SJCRH30 (cell line): Measurements from ENCODE around the gene HELZ2. TPM values are rescaled to one million over a fixed set of nuclear protein-coding genes. Genes with fewer than 3 reads are reported as not detected.
"Not testable (repeated sequence)": the region's sequence is repeated elsewhere in the genome, so short reads cannot be mapped to it uniquely, and the experiment has no call there.

Experiments
- DNase-seq, 2 experiments: peaks; one replicate each; pipeline ENCODE4 v3.0.0-alpha.2; 2015 to 2020
- H3K27ac ChIP-seq: fragments of 250-450 bp; sonication (Bioruptor Pico); 2 replicates; pipeline ENCODE4 v1.5.1; 2020; ENCODE audit warnings: mild to moderate bottlenecking, moderate library complexity
- H3K27me3 ChIP-seq: fragments of 250-450 bp; sonication (Bioruptor Pico); 2 replicates; pipeline ENCODE4 v1.5.1; 2020; ENCODE audit warnings: mild to moderate bottlenecking, moderate library complexity
- H3K36me3 ChIP-seq: fragments of 250-450 bp; sonication (Bioruptor Pico); 2 replicates; pipeline ENCODE4 v1.5.1; 2020; ENCODE audit warnings: mild to moderate bottlenecking, moderate library complexity
- H3K4me1 ChIP-seq: fragments of 250-450 bp; sonication (Bioruptor Pico); 2 replicates; pipeline ENCODE4 v1.5.1; 2020; ENCODE audit warnings: mild to moderate bottlenecking, moderate library complexity
- H3K4me3 ChIP-seq: fragments of 250-450 bp; sonication (Bioruptor Pico); 2 replicates; pipeline ENCODE4 v1.5.1; 2020; ENCODE audit warnings: mild to moderate bottlenecking, moderate library complexity
- H3K9me3 ChIP-seq: fragments of 250-450 bp; sonication (Bioruptor Pico); replicated peaks from 2 replicates; pipeline ENCODE4 v1.5.1; 2020; ENCODE audit warnings: mild to moderate bottlenecking, moderate library complexity
- total RNA-seq: library from RNA; depleted of rRNA; stranded (reverse); fragments of >200 nt; shearing (Covaris generic); gene quantifications from 2 replicates; pipeline ENCODE4 v1.2.3, GENCODE V29; 2014

The HELZ2 gene
- total RNA-seq, 1 experiment from 2014 or later = 5.7 TPM

DNA sequence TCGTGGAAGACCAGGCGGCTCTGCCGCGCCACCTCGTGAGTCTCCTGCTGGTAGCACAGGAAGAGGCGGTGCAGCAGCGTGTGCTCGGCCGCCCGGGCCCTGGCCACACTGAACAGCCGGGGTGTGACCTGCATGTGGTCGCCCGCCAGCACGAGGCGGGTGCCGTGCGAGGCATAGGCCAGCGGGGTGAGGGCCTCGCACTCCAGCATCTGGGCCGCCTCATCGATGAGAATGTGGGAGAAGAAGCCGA is 7.0 kb downstream of the HELZ2 start:
- H3K9me3 ChIP-seq = no peaks in the 10 kb centered on the region
- H3K36me3 ChIP-seq = no peaks in the 10 kb centered on the region
- no peak for DNase-seq
- no peak overlapping the region for H3K27ac ChIP-seq
- H3K4me3 ChIP-seq = no peak overlapping the region
- H3K4me1 ChIP-seq = no peaks in the 10 kb centered on the region; the same call in 1 of the 2 replicates
- H3K27me3 ChIP-seq = no peaks in the 10 kb centered on the region

- H3K27ac ChIP-seq = no peak overlapping the region
- no peaks in the 10 kb centered on the region for H3K36me3 ChIP-seq
- H3K9me3 ChIP-seq = no peaks in the 10 kb centered on the region
These were observed 7.5 kb downstream of the HELZ2 start for GRCh38 chr20:63566395-63567135.

GRCh38 chr20:63565699-63566335 is 8.2 kb downstream of the HELZ2 start:
- Histone ChIP-seq H3K27ac (no peak overlapping the region), H3K9me3 (no peaks in the 10 kb centered on the region), H3K36me3 (no peaks in the 10 kb centered on the region), H3K27me3 (no peaks in the 10 kb centered on the region), H3K4me3 (no peak overlapping the region), H3K4me1 (no peaks in the 10 kb centered on the region; the same call in 1 of the 2 replicates)
- no peak for DNase-seq

More at GRCh38 chr20:63566395-63567135, 7.5 kb downstream of the HELZ2 start:
- Histone ChIP-seq H3K4me1 (no peaks in the 10 kb centered on the region; the same call in 1 of the 2 replicates), H3K4me3 (no peak overlapping the region), H3K27me3 (no peaks in the 10 kb centered on the region)
- DNase-seq = no peak

DNA sequence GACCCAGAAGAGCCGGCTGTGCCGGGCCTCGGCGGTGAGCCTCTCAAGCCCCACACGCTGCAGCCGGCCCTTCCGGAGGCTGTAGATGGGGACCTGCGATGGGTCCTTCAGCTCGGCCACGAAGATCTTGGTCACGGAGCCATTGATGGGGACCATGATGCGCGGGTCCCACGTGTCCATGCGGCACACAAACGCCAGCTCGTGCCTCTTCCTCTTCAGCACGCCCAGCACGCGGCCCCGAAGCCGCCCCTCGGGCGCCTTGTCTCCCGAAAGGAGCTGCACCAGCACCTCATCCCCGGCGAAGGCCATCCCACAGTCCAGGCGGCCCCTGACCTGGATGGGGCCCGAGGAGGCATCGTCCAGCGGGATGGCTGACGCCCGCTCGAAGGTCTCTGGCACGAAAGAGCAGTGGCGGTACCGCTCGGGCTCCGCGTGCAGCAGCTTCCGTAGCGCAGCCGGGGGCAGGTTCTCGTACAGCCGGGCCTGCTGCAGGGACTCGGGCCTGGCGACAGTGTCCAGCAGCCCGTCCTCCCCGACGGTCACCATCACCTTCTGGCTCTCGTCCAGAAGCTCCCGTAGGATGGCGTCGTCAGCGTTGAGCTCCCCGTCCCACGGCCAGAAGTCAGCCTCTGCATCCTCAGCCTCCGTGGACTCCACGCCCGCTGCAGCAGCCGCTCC is 8.9 kb downstream of the HELZ2 start:
- Histone ChIP-seq H3K9me3 (no peaks in the 10 kb centered on the region), H3K36me3 (no peaks in the 10 kb centered on the region), H3K4me3 (no peak overlapping the region), H3K27ac (no peak overlapping the region), H3K27me3 (no peaks in the 10 kb centered on the region), H3K4me1 (no peaks in the 10 kb centered on the region; the same call in 1 of the 2 replicates)
- no peak for DNase-seq

DNA sequence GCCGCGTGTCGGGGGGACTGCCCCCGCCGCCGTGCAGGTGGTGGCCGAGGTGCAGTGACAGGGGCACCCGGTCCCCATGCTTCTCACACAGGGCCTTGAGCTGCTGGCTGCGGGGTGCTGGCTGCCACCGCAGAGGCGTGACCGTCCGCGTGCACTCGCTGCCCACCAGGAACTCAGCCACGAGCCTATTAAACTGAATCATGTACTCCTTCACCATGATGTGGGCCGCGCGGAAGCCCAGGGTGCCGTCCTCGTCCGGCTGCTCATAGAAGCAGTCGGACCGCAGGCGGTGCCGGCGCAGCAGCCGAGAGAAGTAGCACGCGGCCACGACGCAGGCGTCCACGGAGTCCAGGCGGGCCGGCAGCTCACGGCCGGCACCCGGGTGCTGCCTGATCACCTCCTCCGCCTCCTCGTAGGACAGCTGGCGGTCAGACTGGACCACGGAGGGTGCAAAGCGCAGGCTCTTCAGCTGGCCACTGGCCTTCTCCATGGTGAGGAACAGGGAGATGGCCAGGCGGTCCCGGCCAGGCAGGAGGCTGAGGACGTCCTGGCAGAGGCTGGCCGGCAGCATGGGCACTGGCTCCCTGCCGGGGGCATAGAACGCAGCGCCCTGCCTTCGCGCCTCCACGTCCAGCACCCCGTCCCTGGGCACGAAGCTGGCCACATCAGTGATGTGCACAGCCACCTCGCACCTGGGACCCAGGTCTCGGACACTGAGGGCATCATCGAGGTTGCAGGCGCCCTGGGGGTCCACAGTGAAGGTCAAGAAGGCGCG is 9.8 kb downstream of the HELZ2 start:
- H3K4me1 ChIP-seq = no peaks in the 10 kb centered on the region; the same call in 1 of the 2 replicates
- H3K27ac ChIP-seq = no peak overlapping the region
- H3K4me3 ChIP-seq = no peak overlapping the region
- H3K9me3 ChIP-seq = no peaks in the 10 kb centered on the region
- H3K27me3 ChIP-seq = no peaks in the 10 kb centered on the region
- no peaks in the 10 kb centered on the region for H3K36me3 ChIP-seq
- DNase-seq = no peak

GRCh38 chr20:63563225-63563935 is 10.7 kb downstream of the HELZ2 start:
- H3K36me3 ChIP-seq = no peaks in the 10 kb centered on the region
- H3K4me1 ChIP-seq = no peaks in the 10 kb centered on the region
- no peaks in the 10 kb centered on the region for H3K27me3 ChIP-seq
- no peaks in the 10 kb centered on the region for H3K9me3 ChIP-seq
- no peak overlapping the region for H3K4me3 ChIP-seq
- no peak for DNase-seq
- no peak overlapping the region for H3K27ac ChIP-seq

DNA sequence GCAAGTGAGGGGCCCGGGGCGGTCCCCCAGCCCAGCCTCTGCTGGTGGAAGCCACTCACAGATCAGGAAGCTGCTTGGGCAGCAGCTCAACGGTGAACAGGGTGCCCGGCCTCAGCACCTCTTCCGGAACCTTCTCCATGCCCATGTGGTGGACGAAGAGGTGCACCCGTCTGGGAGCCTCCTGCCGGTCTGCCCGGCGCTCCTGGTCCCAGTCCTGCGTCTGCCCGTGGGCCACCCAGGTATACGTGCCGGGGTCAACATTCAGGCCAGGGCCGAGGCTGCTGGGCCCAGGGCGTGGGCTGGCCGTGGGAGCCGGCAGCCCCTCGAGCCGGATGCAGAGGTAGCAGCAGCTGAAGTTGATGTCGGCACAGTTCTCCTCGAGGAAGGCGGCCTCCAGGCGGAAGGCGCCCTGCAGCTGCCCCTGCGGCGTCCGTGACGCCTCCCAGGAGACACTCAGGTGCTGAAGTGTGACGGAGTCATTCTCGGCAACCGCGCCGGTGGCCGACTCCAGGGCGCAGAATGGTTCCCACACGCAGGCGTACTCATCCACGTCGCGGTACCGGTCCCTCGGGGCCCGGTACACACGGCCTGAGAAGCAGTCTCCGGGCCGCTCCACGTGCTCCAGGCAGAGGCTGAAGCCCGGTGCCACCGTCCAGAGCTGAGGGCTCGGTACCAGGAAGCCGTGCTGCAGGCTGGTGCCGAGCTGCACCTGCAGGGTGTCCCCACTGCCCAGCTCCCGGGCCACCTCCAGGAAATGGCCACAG is 11.4 kb downstream of the HELZ2 start:
- Histone ChIP-seq H3K27ac (no peak overlapping the region), H3K36me3 (no peaks in the 10 kb centered on the region), H3K4me3 (no peak overlapping the region), H3K27me3 (no peaks in the 10 kb centered on the region), H3K4me1 (no peaks in the 10 kb centered on the region), H3K9me3 (no peaks in the 10 kb centered on the region)
- no peak for DNase-seq

- no peaks in the 10 kb centered on the region for H3K9me3 ChIP-seq
- no peaks in the 10 kb centered on the region for H3K27me3 ChIP-seq
- DNase-seq = no peak
- no peaks in the 10 kb centered on the region for H3K36me3 ChIP-seq
- H3K4me1 ChIP-seq = no peaks in the 10 kb centered on the region
- no peak overlapping the region for H3K4me3 ChIP-seq
- no peak overlapping the region for H3K27ac ChIP-seq
These were observed 12.2 kb downstream of the HELZ2 start for GRCh38 chr20:63561624-63562396.

DNA sequence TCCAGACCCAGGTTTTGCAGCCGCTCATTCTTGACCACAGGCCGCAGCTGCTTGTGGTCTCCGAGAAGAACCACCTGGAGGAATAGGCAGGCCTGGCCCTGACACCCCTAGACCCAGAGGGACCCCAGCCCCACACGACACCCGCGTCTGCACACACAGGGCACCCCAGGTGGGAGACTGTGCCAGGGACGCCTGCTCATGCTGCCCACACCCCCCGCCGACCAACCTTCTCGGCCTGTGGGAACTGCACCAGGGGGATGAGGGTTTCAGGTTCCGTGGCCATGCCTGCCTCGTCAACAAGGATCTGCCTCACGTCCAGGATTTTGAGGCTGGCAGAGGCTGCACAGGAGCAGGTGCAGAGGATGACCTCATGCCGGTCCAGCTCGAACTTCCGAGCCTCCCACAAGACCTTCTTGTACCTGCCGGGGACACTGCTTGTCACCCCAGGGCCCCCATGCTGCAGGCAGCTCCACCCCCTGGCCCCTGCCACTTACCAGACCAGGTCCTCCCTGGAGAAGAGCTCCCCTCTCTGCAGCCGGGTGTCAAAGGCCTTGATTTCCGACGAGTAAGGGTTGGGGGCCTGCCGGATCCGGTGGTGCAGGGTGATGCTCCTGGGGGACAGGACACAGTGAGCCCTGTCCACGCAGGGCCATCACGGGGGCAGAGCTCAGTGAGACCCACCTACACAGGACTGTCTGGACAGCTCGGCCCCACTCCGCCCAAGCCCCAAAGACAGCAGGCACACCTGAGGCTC is 13.0 kb downstream of the HELZ2 start:
- Histone ChIP-seq H3K27ac (no peak overlapping the region), H3K27me3 (no peaks in the 10 kb centered on the region), H3K4me3 (no peak overlapping the region), H3K9me3 (no peaks in the 10 kb centered on the region), H3K36me3 (no peaks in the 10 kb centered on the region), H3K4me1 (no peaks in the 10 kb centered on the region)
- DNase-seq = no peak

DNA sequence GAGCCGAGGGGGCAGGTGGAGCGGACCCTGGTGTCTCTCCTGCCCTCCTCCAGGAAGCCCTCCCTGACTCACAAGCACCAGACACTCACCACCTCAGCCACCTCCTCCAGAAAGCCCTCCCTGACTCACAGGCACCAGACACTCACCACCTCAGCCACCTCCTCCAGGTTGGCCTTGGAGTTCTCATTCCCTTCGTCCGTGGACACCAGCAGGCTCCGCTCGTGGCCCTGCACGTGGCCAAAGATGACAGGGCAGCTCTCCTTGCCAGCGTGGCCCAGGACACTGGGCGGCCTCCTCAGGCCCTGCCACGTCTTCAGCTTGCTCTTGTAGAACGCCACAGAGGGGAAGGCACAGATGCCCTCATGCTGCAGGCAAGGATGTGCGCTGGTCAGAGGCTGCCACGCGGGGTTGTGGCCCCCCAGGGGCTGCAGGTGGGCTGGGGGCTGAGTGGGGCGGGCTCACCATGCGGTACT is 13.7 kb downstream of the HELZ2 start:
- no peak for DNase-seq
- Histone ChIP-seq H3K4me3 (no peak overlapping the region), H3K4me1 (no peaks in the 10 kb centered on the region), H3K36me3 (no peaks in the 10 kb centered on the region), H3K9me3 (no peaks in the 10 kb centered on the region), H3K27ac (no peak overlapping the region), H3K27me3 (no peaks in the 10 kb centered on the region)

GRCh38 chr20:63559485-63560332 is 14.3 kb downstream of the HELZ2 start:
- H3K36me3 ChIP-seq, H3K27ac ChIP-seq, H3K9me3 ChIP-seq, H3K27me3 ChIP-seq, H3K4me1 ChIP-seq, H3K4me3 ChIP-seq, DNase-seq: not testable (repeated sequence)
